Heart right ventricle (tissue), 16 donors: ENCODE measurements around the gene PRKCE. TPM values are rescaled to one million over a fixed set of nuclear protein-coding genes. Genes with fewer than 3 reads are reported as not detected.

Source experiments
- ATAC-seq, 8 donors: fragments of 200-7000 bp; cut with Tn5 transposase; one replicate each; pipeline ENCODE4 v1.9.1; 2020; ENCODE audit warnings: mild to moderate bottlenecking in 8 of 8, moderate library complexity in 8 of 8, moderate number of reproducible peaks in 1 of 8
- DNase-seq, 2 donors: peaks; one replicate each; pipeline ENCODE4 v3.0.0-alpha.2; 2020
- H3K27ac ChIP-seq, 10 donors: fragments of 200-600 bp; sonication (generic) in 2 of 10; one replicate each; pipeline versions ENCODE4 v1.5.0 to v1.8.0; 2020 to 2022; ENCODE audit warnings: mild to moderate bottlenecking in 3 of 10
- H3K27me3 ChIP-seq, 7 donors: fragments of 200-600 bp; one replicate each; pipeline ENCODE4 v1.8.0; 2021 to 2022; ENCODE audit warnings: mild to moderate bottlenecking in 2 of 7
- H3K36me3 ChIP-seq, 9 donors: fragments of 200-600 bp; sonication (generic) in 1 of 9; one replicate each; pipeline versions ENCODE4 v1.5.0 to v1.8.0; 2020 to 2022; ENCODE audit warnings: mild to moderate bottlenecking in 2 of 9
- H3K4me1 ChIP-seq, 9 donors: fragments of 200-600 bp; sonication (generic) in 1 of 9; one replicate each; pipeline versions ENCODE4 v1.5.0 to v1.8.0; 2020 to 2022; ENCODE audit warnings: mild to moderate bottlenecking in 4 of 9
- H3K4me3 ChIP-seq, 10 donors: fragments of 200-600 bp; sonication (generic) in 2 of 10; one replicate each; pipeline versions ENCODE4 v1.5.0 to v1.8.0; 2020 to 2022; ENCODE audit warnings: mild to moderate bottlenecking in 7 of 10, moderate library complexity in 2 of 10
- H3K9me3 ChIP-seq, 11 donors: fragments of 200-600 bp in 10 of 11; sonication (generic) in 2 of 11; one replicate each; pipeline versions ENCODE4 v1.5.0 to v1.8.0; 2013 to 2022; ENCODE audit warnings: mild to moderate bottlenecking in 2 of 11, control low read depth in 1 of 11, moderate library complexity in 1 of 11
- WGBS, 2 donors: extraction: QIAGEN DNeasy Blood & Tissue Kit; methylation state at CpG; one replicate each; pipeline ENCODE4 v1.1.7; 2013; ENCODE audit warnings: inconsistent platforms in 1 of 2; 5-methylcytosine and 5-hydroxymethylcytosine counted together
- intact Hi-C, 10 donors: fragments of 100-400 bp; cut with DNase I; formaldehyde crosslinking; loops; one replicate each; pipeline versions ENCODE4 v1.11.1 to v1.14.2; 2022
- polyA plus RNA-seq, 2 donors: library from polyadenylated mRNA; stranded (reverse); fragments of 200-250 nt; gene quantifications; one replicate each; pipeline ENCODE4 v1.2.3, GENCODE V29; 2013
- total RNA-seq, 10 donors: library from RNA; stranded (reverse); fragmentation: NEBNext Ultra II Directional in 3 of 10; extraction: Animal tissue kit (Norgen Biotek cat#: 25700) in 3 of 10; gene quantifications; one replicate each; pipeline versions ENCODE4 v1.2.1 to v1.2.4, GENCODE V29; 2021 to 2023
- TF ChIP-seq, protein P1 (sequence below), 9 donors: fragments of 200-600 bp; sonication (generic) in 2 of 9; IDR thresholded peaks; one replicate each; pipeline versions ENCODE4 v1.5.0 to v1.8.0; 2021 to 2022; ENCODE audit warnings: antibody characterized with exemption in 9 of 9, mild to moderate bottlenecking in 5 of 9, moderate library complexity in 1 of 9
- donor health status: Arrhythmogenic right ventricular cardiomyopathy.
- donor health status: ischemic (EF 13 %, LVEDD 7.1; RV severe dilation, severe dysfunction).
- donor health status: healthy with polysubstance abuse.
- donor health status: DM: no; HTN: yes; CAD: no.
- donor health status: DM: no; HTN: no; CAD: no.
- donor health status: ischemic (EF 25% LVEDD 6.9; RV normal size, moderate dysfunction).
- donor health status: ischemic (EF 25% LVEDD 5.7; RV mildly dilated, moderate dysfunction).
- donor health status: healthy.
- donor health status: DM: yes; HTN: yes; CAD: no.
- donor health status: Ischemic cardiomyopathy.
- donor health status: ischemic (EF 35%, LVEDD 5.7; RV mildly dilated, moderate dysfunction).
- donor health status: nonischemic (EF 11% LVEDD 7.7; RV severe dilation, severe dysfunction).
- donor health status: DM: yes; HTN: yes; CAD: no.
- donor health status: PGD.
- donor health status: ischemic (EF 29% LVEDD 5.4; RV normal size, mild dysfunction).
- donor health status: nonischemic (EF 23%, LVEDD 6.1; RV moderate dilation, normal function).

Gene PRKCE
- total and polyA plus RNA-seq, 12 donors, result 3.7 to 22.7 (median 16.7) TPM

DNA sequence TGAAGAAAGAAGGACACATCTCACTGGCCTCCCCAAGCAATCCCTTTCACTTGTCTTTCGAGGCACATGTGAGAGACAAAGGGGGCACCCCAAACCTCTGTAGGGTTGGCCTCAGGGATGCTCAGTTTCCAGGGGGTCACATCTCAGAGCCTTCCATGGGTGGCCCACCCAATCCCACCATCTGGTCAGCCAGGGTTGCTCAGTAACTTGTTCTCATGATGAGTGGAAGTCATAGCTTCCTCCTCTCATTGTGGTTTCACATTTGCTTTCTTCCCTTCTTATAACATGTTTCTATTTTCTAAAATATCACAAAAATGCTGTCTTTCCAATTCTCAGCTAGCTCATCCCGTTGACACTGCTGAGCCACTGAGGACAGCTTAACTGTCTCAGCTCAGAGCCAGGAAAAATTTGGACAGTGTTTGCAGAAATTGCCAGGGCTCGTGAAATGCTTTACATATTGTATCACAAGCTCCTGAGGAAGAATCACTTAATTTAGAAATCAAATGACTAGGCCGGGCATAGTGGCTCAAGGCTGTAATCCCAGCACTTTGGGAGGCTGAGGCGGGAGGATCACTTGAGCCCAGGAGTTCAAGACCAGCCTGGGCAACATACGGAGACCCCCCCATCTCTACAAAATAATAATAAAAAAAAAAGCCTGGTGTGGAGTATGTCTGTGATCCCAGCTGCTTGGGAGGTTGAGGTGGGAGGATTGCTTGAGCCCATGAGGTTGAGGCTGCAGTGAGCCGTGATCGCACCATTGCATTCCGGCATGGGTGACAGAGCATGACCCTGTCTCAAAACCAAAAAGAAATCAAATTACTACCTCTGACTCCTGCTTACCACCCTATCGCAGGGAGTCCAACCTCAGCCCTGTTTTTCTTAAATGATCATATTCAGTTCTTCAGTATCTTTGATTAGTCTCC lies 129.3 kb downstream of the PRKCE start:
- intact Hi-C loops, result loop anchor here in 3 of 10 donors (2.0 to 10.0 kb wide), 3 partner anchors 154 to 156 kb away; no protein-coding TSS in a partner anchor
- H3K27ac ChIP-seq, result no peak overlapping the region
- H3K36me3 ChIP-seq, result no peaks in the 10 kb centered on the region
- H3K27me3 ChIP-seq, result no peaks in the 10 kb centered on the region
- ATAC-seq (no peak), DNase-seq (no peak)
- no peak overlapping the region for H3K4me3 ChIP-seq
- H3K4me1 ChIP-seq, result peaks cover 0 to 56% (median 19%) of the 10 kb centered on the region in 9 donors
- no peaks in the 10 kb centered on the region for H3K9me3 ChIP-seq
- TF ChIP-seq, protein P1, sequence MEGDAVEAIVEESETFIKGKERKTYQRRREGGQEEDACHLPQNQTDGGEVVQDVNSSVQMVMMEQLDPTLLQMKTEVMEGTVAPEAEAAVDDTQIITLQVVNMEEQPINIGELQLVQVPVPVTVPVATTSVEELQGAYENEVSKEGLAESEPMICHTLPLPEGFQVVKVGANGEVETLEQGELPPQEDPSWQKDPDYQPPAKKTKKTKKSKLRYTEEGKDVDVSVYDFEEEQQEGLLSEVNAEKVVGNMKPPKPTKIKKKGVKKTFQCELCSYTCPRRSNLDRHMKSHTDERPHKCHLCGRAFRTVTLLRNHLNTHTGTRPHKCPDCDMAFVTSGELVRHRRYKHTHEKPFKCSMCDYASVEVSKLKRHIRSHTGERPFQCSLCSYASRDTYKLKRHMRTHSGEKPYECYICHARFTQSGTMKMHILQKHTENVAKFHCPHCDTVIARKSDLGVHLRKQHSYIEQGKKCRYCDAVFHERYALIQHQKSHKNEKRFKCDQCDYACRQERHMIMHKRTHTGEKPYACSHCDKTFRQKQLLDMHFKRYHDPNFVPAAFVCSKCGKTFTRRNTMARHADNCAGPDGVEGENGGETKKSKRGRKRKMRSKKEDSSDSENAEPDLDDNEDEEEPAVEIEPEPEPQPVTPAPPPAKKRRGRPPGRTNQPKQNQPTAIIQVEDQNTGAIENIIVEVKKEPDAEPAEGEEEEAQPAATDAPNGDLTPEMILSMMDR (IDR thresholded peaks at IDR 0.05), result no peak
- WGBS, 2 donors, result 86 to 91% methylated on average over 10 of the region's 10 CpGs

DNA sequence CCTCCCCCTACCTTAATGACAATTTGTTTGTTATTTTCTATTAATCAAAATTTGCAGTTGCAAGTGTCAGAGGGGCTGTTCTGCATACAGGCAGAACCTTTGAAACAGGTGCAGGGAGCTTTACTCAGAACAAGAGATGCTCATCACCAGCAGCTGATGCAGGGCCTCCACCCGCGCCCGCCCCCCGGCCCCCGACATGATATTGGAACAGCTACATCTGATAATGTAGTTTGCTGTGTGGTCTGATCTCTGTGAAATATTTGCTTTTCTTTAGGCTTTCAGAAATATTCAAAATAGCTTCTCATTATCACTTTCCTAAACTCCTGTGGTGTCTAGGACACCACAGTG lies 130.0 kb downstream of the PRKCE start:
- H3K27ac ChIP-seq, result no peak overlapping the region
- intact Hi-C loops, result loop anchor here in 3 of 10 donors (2.0 to 10.0 kb wide), 3 partner anchors 153 to 156 kb away; no protein-coding TSS in a partner anchor
- TF ChIP-seq, protein P1 (IDR thresholded peaks at IDR 0.05), result no peak
- ATAC-seq (no peak), DNase-seq (no peak)
- H3K36me3 ChIP-seq, result no peaks in the 10 kb centered on the region
- no peak overlapping the region for H3K4me3 ChIP-seq
- 95 to 98% methylated on average over 5 of the region's 5 CpGs for WGBS, 2 donors
- no peaks in the 10 kb centered on the region for H3K9me3 ChIP-seq
- H3K27me3 ChIP-seq, result no peaks in the 10 kb centered on the region
- H3K4me1 ChIP-seq, result peaks cover 0 to 50% (median 19%) of the 10 kb centered on the region in 9 donors

DNA sequence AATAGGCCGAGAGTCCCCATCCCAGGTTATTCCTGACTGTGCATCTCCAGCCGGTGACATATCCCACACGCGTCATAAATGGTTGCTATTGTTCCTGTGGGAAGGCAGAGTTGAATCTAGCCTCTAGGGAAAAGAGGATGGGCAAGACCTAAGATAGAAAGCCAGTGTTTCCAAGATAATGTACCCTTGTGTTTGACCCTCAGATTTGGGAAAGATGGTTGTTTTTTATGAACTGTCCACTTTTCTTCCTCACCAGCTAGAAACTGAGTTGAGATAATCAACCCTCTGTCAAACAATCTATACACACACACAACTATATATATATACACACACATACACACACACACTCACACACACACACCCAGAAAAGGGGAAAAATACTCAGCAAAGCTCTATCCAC lies 131.0 kb downstream of the PRKCE start:
- Histone ChIP-seq H3K36me3 (no peaks in the 10 kb centered on the region), H3K4me3 (no peak overlapping the region), H3K4me1 (peaks cover 0 to 42% (median 19%) of the 10 kb centered on the region in 9 donors), H3K27me3 (no peaks in the 10 kb centered on the region), H3K27ac (no peak overlapping the region), H3K9me3 (no peaks in the 10 kb centered on the region)
- ATAC-seq (no peak), DNase-seq (no peak)
- TF ChIP-seq, protein P1 (IDR thresholded peaks at IDR 0.05), result no peak
- WGBS, 2 donors, result 84 to 85% methylated on average over 4 of the region's 4 CpGs
- intact Hi-C loops, result loop anchor here in 2 of 10 donors (5.0 to 10.0 kb wide), 2 partner anchors 152 to 155 kb away; no protein-coding TSS in a partner anchor

DNA sequence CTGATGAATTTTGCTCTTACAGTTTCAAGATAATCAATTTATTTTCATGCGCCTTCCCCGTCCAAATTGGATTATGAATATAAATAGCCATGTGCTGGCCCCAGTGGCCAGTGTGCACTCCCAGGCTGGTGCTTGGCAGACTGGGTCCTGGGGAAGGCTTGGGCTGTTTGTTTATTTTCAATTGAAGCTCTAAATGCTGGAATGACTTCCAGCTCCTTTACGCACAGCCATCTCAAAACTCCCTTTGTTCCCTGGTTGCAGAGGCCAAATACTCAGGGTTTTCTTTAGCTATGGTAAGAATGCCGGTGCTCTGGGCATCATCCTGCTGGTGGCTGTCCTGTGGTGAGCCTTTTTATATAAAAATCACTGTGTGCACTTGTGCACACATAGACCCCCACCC lies 131.5 kb downstream of the PRKCE start:
- no peaks in the 10 kb centered on the region for H3K9me3 ChIP-seq
- intact Hi-C loops, result loop anchor here in 2 of 10 donors (5.0 to 10.0 kb wide), 2 partner anchors 152 to 154 kb away; no protein-coding TSS in a partner anchor
- H3K27ac ChIP-seq, result peak overlapping the region in 1 of 10 donors; percentile 34
- ATAC-seq (peak in 1 of 8 donors; percentile 52), DNase-seq (no peak)
- TF ChIP-seq, protein P1 (IDR thresholded peaks at IDR 0.05), result no peak
- peaks cover 0 to 38% (median 19%) of the 10 kb centered on the region in 9 donors for H3K4me1 ChIP-seq
- H3K4me3 ChIP-seq, result no peak overlapping the region
- no peaks in the 10 kb centered on the region for H3K36me3 ChIP-seq
- 53 to 55% methylated on average over 4 of the region's 4 CpGs for WGBS, 2 donors
- no peaks in the 10 kb centered on the region for H3K27me3 ChIP-seq
